Stomach (tissue), 4 donors: ENCODE measurements around the gene STK11.

ENCODE experiments used
- EP300 ChIP-seq: sonication (generic); formaldehyde crosslinking; IDR thresholded peaks from one replicate; pipeline ENCODE4 v1.6.1; 2017; ENCODE audit warnings: antibody characterized with exemption
- POLR2A ChIP-seq, 4 donors: fragments of 450-650 bp; IDR thresholded peaks; one replicate each; pipeline ENCODE4 v1.6.1; 2016; ENCODE audit warnings: antibody characterized with exemption in 4 of 4, control low read depth in 2 of 4, mild to moderate bottlenecking in 1 of 4, moderate library complexity in 1 of 4
- TF ChIP-seq, protein P1 (sequence below), 7 experiments: fragments of 450-650 bp in 4 of 7; fragments of 200-600 bp in 3 of 7; sonication (generic) in 3 of 7; IDR thresholded peaks; one replicate each; pipeline ENCODE4 v1.5.1; 2016 to 2019; ENCODE audit warnings: antibody characterized with exemption in 7 of 7, control low read depth in 2 of 7, mild to moderate bottlenecking in 1 of 7

DNA sequence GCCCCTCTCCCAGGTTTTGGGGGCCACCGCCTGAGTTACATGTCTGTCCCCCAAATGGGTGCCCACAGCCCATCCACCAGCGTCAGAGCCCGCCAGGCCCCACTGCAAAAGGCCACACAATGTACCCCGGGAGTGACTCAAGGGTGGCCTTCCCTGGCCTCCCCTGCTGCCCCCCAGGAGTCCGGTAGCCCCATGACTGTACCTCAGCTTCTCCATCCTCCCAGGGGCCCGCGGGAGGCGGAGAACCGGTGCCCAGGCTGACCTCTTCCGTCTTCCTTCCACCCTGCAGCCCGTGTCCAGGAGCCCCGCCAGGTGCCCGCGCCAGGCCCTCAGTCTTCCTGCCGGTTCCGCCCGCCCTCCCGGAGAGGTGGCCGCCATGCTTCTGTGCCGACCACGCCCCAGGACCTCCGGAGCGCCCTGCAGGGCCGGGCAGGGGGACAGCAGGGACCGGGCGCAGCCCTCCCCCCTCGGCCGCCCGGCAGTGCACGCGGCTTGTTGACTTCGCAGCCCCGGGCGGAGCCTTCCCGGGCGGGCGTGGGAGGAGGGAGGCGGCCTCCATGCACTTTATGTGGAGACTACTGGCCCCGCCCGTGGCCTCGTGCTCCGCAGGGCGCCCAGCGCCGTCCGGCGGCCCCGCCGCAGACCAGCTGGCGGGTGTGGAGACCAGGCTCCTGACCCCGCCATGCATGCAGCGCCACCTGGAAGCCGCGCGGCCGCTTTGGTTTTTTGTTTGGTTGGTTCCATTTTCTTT lies 21.9 kb downstream of the STK11 start:
- TF ChIP-seq EP300 (no peak), POLR2A (IDR thresholded peaks at IDR 0.05) (no peak)
- TF ChIP-seq, protein P1, sequence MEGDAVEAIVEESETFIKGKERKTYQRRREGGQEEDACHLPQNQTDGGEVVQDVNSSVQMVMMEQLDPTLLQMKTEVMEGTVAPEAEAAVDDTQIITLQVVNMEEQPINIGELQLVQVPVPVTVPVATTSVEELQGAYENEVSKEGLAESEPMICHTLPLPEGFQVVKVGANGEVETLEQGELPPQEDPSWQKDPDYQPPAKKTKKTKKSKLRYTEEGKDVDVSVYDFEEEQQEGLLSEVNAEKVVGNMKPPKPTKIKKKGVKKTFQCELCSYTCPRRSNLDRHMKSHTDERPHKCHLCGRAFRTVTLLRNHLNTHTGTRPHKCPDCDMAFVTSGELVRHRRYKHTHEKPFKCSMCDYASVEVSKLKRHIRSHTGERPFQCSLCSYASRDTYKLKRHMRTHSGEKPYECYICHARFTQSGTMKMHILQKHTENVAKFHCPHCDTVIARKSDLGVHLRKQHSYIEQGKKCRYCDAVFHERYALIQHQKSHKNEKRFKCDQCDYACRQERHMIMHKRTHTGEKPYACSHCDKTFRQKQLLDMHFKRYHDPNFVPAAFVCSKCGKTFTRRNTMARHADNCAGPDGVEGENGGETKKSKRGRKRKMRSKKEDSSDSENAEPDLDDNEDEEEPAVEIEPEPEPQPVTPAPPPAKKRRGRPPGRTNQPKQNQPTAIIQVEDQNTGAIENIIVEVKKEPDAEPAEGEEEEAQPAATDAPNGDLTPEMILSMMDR (IDR thresholded peaks at IDR 0.05), result peak in 1 of 7 experiments; percentile 9
